ENCODE measurements around the gene MMP24.

MMP24 gene

DNA sequence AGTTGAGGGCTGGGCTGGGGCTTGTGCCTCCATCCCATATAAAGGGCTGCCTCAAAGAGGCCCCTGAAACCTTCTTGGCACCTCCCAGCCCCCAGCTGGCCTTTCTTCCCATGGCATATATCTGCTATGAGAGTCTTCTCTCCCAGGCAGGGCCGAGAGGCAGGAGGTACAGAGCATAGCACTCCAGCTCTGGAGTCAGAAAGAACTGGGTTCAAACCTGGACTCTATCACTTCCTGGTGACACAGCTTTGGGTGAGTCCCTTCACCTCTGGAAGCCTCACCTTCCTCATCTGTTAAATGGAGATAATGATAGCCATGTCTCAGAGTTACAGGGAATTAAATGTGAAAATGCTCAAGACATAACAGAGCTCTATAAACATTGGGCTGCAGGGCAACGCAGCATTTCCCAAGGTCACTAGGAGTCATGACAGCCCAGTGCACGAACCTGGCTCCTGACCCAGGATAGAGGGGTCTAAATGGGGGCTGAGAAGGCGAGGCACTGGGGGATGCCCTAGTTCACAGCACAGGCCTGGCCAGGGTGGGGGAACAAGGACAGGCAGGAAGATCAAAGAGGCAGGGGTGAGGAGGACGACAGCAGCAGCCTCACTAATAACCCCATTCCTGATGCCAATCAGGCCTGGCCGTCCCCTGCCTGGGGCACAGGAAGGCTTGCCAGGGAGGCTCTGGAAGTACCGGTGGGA is 63.8 kb downstream of the MMP24 start:
- DNase-seq (ENCODE audit: low read depth, low spot score), result no peak
- POLR2A ChIA-PET, result interaction anchor here (0.9 kb wide), 1 partner anchor 9 kb away, joined by 3 read pairs; no protein-coding TSS in a partner anchor
- H3K4me3 ChIP-seq (ENCODE audit: low read depth, low read length), result no peak overlapping the region
- CTCF ChIA-PET, result interaction anchor here (1.7 to 10.5 kb wide), 3 partner anchors 9 to 156 kb away, joined by 3 to 113 read pairs (median 10); no protein-coding TSS in a partner anchor
- TF ChIP-seq, protein P1, sequence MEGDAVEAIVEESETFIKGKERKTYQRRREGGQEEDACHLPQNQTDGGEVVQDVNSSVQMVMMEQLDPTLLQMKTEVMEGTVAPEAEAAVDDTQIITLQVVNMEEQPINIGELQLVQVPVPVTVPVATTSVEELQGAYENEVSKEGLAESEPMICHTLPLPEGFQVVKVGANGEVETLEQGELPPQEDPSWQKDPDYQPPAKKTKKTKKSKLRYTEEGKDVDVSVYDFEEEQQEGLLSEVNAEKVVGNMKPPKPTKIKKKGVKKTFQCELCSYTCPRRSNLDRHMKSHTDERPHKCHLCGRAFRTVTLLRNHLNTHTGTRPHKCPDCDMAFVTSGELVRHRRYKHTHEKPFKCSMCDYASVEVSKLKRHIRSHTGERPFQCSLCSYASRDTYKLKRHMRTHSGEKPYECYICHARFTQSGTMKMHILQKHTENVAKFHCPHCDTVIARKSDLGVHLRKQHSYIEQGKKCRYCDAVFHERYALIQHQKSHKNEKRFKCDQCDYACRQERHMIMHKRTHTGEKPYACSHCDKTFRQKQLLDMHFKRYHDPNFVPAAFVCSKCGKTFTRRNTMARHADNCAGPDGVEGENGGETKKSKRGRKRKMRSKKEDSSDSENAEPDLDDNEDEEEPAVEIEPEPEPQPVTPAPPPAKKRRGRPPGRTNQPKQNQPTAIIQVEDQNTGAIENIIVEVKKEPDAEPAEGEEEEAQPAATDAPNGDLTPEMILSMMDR (IDR thresholded peaks at IDR 0.05; ENCODE audit: insufficient read depth, low read length, missing control alignments), result no peak

- TF ChIP-seq, protein P1 (IDR thresholded peaks at IDR 0.05; ENCODE audit: insufficient read depth, low read length, missing control alignments), result no peak
- ChIA-PET CTCF (interaction anchor here (1.7 to 10.5 kb wide), 2 partner anchors 8 to 14 kb away, joined by 10 to 113 read pairs; no protein-coding TSS in a partner anchor), POLR2A (no interaction called here)
Measured at GRCh38 chr20:35290887-35291417, 64.5 kb downstream of the MMP24 start.

GRCh38 chr20:35291654-35292503 is 65.4 kb downstream of the MMP24 start, which contains the start of gene FAM83C:
Gene FAM83C, minus strand, starts transcription at chr20:35292425. Its CDS starts 121 bp downstream, at chr20:35292304.
- ChIA-PET CTCF (interaction anchor here (0.9 to 10.5 kb wide), 3 partner anchors 7 to 147 kb away, joined by 3 to 113 read pairs (median 3); partner anchors contain the start of genes EIF6 and GDF5), POLR2A (no interaction called here)
- TF ChIP-seq, protein P1 (IDR thresholded peaks at IDR 0.05; ENCODE audit: insufficient read depth, low read length, missing control alignments), result no peak
- H3K4me3 ChIP-seq (ENCODE audit: low read depth, low read length), result no peak within 1 kb of the TSS
- DNase-seq (ENCODE audit: low read depth, low spot score), result no peak

More at GRCh38 chr20:35290887-35291417, 64.5 kb downstream of the MMP24 start:
- H3K4me3 ChIP-seq (ENCODE audit: low read depth, low read length), result no peak overlapping the region
- no peak for DNase-seq (ENCODE audit: low read depth, low spot score)

DNA sequence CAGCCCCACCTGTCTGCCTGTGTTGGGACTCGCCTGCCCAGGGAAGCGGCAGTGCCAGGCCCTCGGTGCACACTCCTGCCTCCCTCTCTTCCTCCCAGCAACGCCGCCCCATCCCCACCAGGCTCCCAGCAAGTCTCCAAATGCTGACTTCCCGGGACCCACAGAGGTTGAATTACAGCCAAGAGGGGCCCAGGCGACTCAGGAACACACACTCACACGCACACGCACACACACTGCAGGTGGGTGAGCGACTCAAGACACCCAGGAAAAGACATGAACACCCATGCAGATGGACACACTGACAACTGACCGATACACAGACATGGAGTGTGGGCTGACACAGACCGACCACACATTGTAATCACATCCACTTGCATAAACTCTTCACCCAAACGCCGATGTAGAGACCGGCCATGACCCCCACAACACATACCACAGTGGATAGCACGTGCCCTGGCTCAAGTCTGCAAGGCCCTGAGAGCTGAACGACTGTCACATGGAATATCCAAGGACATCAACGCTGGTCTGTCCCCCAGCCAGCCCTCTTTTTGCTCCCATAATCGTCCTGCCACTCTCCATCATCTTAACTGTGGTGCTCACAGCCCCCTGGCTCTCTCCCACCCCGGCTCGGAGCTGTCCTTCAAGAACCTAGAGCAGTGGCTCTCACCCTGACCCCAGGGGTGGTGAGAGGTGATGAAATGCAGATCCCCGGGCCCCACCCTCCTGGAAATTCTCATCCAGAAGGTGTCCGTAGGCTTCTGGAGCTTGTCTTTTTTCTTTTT is 66.2 kb downstream of the MMP24 start:
- DNase-seq (ENCODE audit: low read depth, low spot score), result no peak
- H3K4me3 ChIP-seq (ENCODE audit: low read depth, low read length), result no peak overlapping the region
- POLR2A ChIA-PET, result no interaction called here
- TF ChIP-seq, protein P1 (IDR thresholded peaks at IDR 0.05; ENCODE audit: insufficient read depth, low read length, missing control alignments), result no peak
- CTCF ChIA-PET, result interaction anchor here (0.9 to 10.5 kb wide), 4 partner anchors 8 to 148 kb away, joined by 3 to 113 read pairs (median 3); partner anchors contain the start of genes EIF6 and GDF5

DNA sequence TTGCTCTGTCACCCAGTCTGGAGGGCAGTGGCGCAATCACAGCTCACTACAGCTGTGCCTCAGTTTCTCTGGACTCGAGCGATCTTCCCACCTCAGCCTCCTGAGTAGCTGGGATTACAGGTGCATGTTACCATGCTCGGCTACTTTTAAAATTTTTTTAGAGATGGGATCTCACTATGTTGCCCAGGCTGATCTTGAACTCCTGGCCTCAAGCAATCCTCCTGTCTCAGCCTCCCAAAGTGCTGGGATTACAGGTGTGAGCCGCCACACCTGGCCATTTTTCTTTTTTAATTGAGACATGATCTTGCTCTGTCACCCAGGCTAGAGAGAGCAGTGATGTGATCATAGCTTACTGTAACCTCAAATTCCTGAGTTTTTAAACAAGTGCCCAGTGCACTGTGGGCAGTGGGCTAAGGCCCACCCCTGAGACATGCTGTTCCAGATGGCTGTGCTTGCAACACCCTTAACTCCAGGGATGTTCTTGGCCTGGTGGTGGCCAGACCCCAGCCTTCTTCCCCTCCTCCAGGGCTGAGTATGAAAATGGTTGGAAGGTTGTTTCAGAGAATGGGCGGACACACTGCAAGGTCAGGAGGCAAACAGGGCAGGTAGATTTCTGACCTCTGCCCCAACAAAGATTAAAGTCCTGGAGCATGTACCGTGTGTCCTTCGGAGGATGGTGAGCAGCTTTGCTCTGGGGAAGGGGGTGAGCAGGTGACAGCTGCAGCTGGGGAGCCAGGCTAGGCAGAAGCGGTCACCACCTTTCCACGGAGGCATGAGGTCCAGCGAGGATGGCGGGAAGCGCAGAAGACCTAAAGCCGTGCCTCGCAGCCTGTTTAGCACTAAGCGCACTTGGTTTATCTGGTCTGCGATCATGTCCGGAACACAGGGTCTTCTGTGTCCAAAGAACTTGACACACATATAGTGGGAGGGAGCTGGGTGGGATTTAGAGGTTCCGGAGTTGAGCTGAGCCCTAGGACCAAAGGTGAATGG is 67.1 kb downstream of the MMP24 start:
- POLR2A ChIA-PET, result no interaction called here
- no peak for DNase-seq (ENCODE audit: low read depth, low spot score)
- no peak overlapping the region for H3K4me3 ChIP-seq (ENCODE audit: low read depth, low read length)
- TF ChIP-seq, protein P1 (IDR thresholded peaks at IDR 0.05; ENCODE audit: insufficient read depth, low read length, missing control alignments), result no peak
- CTCF ChIA-PET, result interaction anchor here (1.0 to 22.5 kb wide), 4 partner anchors 9 to 149 kb away, joined by 3 to 662 read pairs (median 58); partner anchors contain the start of genes EIF6 and GDF5

Data from AG04449 (cell line).